ENCODE measurements around the gene PARP16. TPM values are rescaled to one million over a fixed set of nuclear protein-coding genes. Genes with fewer than 3 reads are reported as not detected.

The PARP16 gene
- total RNA-seq, 4 donors from 2014 or later, result 2.3 to 14.7 (median 6.5) TPM

GRCh38 chr15:65329288-65329983 lies 42.8 kb upstream of the PARP16 start:
- Histone ChIP-seq H3K4me3 (no peak overlapping the region), H3K9me3 (no peaks in the 10 kb centered on the region), H3K27me3 (no peaks in the 10 kb centered on the region), H3K36me3 (no peaks in the 10 kb centered on the region), H3K4me1 (no peaks in the 10 kb centered on the region), H3K27ac (no peak overlapping the region)
- TF ChIP-seq POLR2A (IDR thresholded peaks at IDR 0.05), result no peak
- no peak for TF ChIP-seq CTCF (IDR thresholded peaks at IDR 0.05)
- intact Hi-C loops (cut with DNase I; ENCODE audit: low total_unique reads), result no loop called here
- DNase-seq, result no peak

DNA sequence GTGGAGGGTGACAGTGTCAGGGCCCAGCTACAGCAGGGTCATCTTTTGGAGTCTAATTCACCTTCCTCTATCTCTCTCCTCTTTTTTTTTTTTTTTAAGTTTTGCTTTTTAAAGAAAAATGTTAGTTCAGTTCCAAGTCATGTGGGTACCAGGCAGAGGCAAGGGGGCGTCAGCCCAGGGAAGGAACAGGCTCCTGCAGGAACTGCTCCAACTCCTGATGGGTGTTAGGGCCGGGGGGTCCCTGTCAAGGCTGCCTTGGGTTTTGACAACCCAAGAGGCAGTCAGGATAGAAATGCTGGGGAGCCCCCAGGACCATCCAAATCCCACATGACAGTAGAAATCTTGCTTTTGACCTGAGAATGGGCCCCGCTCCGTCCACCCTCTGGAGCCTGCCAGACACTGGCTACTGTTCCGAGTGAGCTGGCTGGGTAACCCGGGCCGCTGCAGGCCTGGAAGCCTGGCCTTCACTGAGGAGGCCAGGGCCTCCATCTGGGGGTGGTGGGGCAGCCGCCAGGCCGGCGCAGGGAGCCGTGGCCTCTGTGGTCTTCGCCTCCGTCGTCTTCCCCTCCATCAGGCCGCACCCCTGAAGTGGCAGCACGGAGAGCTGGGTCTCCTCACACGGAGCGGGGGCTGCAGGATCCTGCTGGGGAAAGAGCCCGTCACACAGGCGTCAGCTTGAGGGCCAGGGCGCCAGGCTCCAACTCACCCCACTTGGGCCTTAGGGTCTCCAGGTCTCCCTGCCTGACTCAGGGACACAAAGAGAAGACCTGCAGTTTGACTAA lies 42.0 kb upstream of the PARP16 start:
- Histone ChIP-seq H3K27ac (no peak overlapping the region), H3K9me3 (no peaks in the 10 kb centered on the region), H3K27me3 (no peaks in the 10 kb centered on the region), H3K4me3 (no peak overlapping the region), H3K4me1 (no peaks in the 10 kb centered on the region), H3K36me3 (no peaks in the 10 kb centered on the region)
- DNase-seq, result no peak
- intact Hi-C loops (cut with DNase I; ENCODE audit: low total_unique reads), result no loop called here
- TF ChIP-seq POLR2A (IDR thresholded peaks at IDR 0.05), result no peak
- TF ChIP-seq CTCF (IDR thresholded peaks at IDR 0.05), result no peak

DNA sequence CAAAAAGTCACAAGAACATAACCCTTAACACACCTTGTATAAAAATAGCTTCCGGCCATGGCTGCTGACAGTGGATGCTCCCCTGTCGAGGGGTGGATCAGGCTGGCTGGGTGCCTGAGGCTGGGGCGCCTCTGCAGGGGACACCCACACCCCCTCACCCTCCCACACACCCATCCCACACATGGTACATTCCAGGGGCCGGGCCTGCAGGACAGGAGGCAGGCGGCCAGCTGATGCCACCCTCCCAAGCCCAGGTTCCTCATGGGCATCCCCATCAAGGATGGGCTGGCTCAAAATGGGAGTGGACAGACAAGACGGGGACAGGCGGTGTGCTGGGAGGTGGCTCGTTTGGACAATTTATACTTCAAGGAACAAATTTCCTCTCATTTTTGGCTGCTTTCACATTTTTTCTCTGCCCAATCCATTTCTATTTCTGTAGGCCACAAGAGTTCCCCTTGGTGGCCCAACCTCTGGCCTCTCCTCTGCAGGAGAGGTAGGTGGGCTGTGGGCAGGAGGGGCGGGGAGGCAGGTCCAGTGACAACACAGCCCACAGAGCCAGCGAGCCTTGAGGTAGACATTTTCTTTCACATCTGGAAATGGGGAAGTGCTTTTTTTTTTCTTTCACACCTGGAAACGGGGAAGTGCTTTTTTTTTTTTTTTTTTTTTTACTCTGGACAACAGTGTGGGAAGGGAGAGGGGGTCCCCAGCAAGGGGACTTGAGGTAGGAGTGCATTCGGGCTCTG lies 41.1 kb upstream of the PARP16 start:
- Histone ChIP-seq H3K4me1 (no peaks in the 10 kb centered on the region), H3K36me3 (no peaks in the 10 kb centered on the region), H3K27me3 (no peaks in the 10 kb centered on the region), H3K9me3 (no peaks in the 10 kb centered on the region), H3K4me3 (no peak overlapping the region), H3K27ac (no peak overlapping the region)
- intact Hi-C loops (cut with DNase I; ENCODE audit: low total_unique reads), result no loop called here
- no peak for DNase-seq
- TF ChIP-seq CTCF (IDR thresholded peaks at IDR 0.05) (no peak), POLR2A (IDR thresholded peaks at IDR 0.05) (no peak)

DNA sequence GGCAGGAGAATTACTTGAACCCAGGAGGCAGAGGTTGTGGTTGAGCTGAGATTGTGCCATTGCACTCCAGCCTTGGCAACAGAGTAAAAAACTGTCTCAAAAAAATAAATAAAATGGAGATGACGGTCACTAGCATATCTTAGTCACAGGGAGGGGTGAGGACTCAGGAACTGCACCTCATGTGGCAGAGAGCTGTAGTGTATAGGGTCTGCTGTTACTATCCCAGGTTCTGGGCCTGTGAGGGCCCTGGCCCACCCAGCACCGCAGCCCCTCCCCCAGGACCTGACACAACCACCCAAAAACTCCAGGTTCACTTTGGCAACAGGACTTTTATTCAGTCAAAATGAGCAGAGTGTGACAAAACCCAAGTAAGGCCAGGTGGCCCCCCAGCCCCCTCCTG lies 40.1 kb upstream of the PARP16 start:
- no peak overlapping the region for H3K4me3 ChIP-seq
- no peaks in the 10 kb centered on the region for H3K9me3 ChIP-seq
- no peak overlapping the region for H3K27ac ChIP-seq
- no peak for DNase-seq
- intact Hi-C loops (cut with DNase I; ENCODE audit: low total_unique reads), result no loop called here
- TF ChIP-seq POLR2A (IDR thresholded peaks at IDR 0.05) (no peak), CTCF (IDR thresholded peaks at IDR 0.05) (no peak)
- H3K27me3 ChIP-seq, result no peaks in the 10 kb centered on the region
- no peaks in the 10 kb centered on the region for H3K4me1 ChIP-seq
- H3K36me3 ChIP-seq, result no peaks in the 10 kb centered on the region

DNA sequence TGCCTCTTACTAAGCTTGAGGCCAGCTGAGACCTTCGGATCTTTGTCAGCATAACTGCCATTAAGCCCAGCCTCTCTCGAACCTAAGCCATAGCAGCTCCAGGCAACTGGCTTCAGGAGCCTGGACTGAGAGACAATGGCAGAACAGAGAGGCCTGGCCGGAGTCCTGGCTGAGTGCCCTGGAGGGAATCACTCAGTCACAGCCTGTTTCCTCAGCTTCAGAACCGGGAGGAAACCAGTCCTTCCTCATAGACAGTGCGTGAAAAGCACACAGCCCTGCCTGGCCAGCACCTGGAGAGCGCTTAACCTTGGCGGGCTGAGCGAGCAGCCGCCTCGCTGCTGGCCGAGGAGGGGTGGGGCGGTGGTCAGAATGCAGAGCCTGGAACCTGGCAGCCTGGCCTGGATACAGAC lies 39.4 kb upstream of the PARP16 start:
- Histone ChIP-seq H3K36me3 (no peaks in the 10 kb centered on the region), H3K27ac (no peak overlapping the region), H3K4me1 (no peaks in the 10 kb centered on the region), H3K4me3 (no peak overlapping the region), H3K9me3 (no peaks in the 10 kb centered on the region), H3K27me3 (no peaks in the 10 kb centered on the region)
- peak; percentile 26 to 34 for DNase-seq
- TF ChIP-seq CTCF (IDR thresholded peaks at IDR 0.05) (no peak), POLR2A (IDR thresholded peaks at IDR 0.05) (no peak)
- intact Hi-C loops (cut with DNase I; ENCODE audit: low total_unique reads), result no loop called here

All from uterus (tissue), 4 donors.